C4-2B (cell line): ENCODE data around the gene HERC2.
"Not testable (repeated sequence)": the region's sequence is repeated elsewhere in the genome, so short reads cannot be mapped to it uniquely, and the experiment has no call there.

Source experiments
- ZFX ChIP-seq: fragments of 450-650 bp; IDR thresholded peaks from 2 replicates; pipeline ENCODE4 v1.6.1; 2017
- TF ChIP-seq, protein P1 (sequence below): fragments of 450-650 bp; conservative IDR thresholded peaks from 2 replicates; pipeline ENCODE4 v1.5.1; 2017; ENCODE audit warnings: mild to moderate bottlenecking

DNA sequence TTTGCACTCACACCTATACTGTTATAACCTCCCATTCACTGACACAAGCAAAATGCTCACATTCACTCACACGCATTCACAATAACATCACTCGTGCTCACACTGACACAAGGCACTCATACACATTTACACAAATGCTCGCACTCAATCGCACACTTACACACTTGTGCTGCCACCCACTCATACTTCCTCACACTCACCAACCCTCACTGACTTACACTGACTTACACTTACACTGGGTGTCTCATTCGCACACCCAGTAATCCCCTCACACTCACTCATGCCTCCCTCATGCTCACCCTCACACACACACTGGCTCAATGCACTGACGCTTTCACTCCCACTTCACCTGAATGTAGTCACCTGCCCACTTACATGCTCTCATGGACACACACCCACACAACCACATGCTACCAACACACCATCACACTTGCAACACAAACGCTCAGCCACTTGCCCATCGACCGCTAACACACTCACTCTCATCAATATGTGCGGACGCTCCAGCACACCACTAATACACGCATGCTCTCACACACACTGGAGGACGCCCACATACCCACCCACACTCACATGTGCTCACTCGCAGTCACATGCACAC, 104.9 kb downstream of the HERC2 start:
- TF ChIP-seq, protein P1, sequence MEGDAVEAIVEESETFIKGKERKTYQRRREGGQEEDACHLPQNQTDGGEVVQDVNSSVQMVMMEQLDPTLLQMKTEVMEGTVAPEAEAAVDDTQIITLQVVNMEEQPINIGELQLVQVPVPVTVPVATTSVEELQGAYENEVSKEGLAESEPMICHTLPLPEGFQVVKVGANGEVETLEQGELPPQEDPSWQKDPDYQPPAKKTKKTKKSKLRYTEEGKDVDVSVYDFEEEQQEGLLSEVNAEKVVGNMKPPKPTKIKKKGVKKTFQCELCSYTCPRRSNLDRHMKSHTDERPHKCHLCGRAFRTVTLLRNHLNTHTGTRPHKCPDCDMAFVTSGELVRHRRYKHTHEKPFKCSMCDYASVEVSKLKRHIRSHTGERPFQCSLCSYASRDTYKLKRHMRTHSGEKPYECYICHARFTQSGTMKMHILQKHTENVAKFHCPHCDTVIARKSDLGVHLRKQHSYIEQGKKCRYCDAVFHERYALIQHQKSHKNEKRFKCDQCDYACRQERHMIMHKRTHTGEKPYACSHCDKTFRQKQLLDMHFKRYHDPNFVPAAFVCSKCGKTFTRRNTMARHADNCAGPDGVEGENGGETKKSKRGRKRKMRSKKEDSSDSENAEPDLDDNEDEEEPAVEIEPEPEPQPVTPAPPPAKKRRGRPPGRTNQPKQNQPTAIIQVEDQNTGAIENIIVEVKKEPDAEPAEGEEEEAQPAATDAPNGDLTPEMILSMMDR = not testable (repeated sequence)
- not testable (repeated sequence) for TF ChIP-seq ZFX
